ENCODE measurements around the gene ANKRD23. TPM values are rescaled to one million over a fixed set of nuclear protein-coding genes. Genes with fewer than 3 reads are reported as not detected.

Gene ANKRD23
- total and polyA plus RNA-seq, 2 experiments from 2014 or later: 3.3 to 11.0 TPM

- DNase-seq (ENCODE audit: low read depth in 1 of 2, low spot score in 1 of 2): no peak
- TF ChIP-seq, protein P1, sequence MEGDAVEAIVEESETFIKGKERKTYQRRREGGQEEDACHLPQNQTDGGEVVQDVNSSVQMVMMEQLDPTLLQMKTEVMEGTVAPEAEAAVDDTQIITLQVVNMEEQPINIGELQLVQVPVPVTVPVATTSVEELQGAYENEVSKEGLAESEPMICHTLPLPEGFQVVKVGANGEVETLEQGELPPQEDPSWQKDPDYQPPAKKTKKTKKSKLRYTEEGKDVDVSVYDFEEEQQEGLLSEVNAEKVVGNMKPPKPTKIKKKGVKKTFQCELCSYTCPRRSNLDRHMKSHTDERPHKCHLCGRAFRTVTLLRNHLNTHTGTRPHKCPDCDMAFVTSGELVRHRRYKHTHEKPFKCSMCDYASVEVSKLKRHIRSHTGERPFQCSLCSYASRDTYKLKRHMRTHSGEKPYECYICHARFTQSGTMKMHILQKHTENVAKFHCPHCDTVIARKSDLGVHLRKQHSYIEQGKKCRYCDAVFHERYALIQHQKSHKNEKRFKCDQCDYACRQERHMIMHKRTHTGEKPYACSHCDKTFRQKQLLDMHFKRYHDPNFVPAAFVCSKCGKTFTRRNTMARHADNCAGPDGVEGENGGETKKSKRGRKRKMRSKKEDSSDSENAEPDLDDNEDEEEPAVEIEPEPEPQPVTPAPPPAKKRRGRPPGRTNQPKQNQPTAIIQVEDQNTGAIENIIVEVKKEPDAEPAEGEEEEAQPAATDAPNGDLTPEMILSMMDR (IDR thresholded peaks at IDR 0.05; ENCODE audit: low read depth, low read length): no peak
- Histone ChIP-seq H3K4me1 (ENCODE audit: low read depth) (peaks cover 27% of the 10 kb centered on the region), H3K27ac (no peak overlapping the region), H3K9me3 (ENCODE audit: low read depth) (no peaks in the 10 kb centered on the region), H3K36me3 (no peaks in the 10 kb centered on the region), H3K27me3 (no peaks in the 10 kb centered on the region), H3K4me3 (no peak overlapping the region)
Observed at GRCh38 chr2:96888072-96889011, 44.5 kb upstream of the ANKRD23 start.

DNA sequence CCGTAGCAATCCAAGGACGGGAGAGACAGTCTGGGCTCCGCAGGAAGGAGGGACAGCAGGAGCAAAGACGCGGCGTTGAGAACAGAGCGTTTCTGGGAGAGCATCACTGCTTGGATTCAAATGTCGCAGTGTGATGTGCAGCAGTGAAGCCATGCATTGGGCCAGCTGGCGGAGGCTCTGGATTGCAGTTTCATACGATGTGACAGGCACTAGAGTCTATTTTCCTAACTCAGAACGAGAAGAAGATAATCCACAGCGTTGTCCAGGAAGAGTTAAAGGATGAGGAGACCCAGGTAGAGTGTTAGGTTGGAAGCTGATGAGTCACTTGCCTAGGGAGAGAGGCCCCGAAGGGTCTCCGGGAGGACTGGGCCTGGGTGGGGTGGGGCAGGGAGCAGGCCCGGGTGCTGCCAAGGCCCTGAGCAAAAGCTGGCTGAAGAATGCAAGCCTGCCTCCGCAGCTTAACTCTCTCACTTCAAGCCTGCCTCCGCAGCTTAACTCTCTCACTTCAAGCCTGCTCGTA is 43.7 kb upstream of the ANKRD23 start:
- no peaks in the 10 kb centered on the region for H3K27me3 ChIP-seq
- peak in 1 of 2 donors; percentile 39 for DNase-seq (ENCODE audit: low read depth in 1 of 2, low spot score in 1 of 2)

DNA sequence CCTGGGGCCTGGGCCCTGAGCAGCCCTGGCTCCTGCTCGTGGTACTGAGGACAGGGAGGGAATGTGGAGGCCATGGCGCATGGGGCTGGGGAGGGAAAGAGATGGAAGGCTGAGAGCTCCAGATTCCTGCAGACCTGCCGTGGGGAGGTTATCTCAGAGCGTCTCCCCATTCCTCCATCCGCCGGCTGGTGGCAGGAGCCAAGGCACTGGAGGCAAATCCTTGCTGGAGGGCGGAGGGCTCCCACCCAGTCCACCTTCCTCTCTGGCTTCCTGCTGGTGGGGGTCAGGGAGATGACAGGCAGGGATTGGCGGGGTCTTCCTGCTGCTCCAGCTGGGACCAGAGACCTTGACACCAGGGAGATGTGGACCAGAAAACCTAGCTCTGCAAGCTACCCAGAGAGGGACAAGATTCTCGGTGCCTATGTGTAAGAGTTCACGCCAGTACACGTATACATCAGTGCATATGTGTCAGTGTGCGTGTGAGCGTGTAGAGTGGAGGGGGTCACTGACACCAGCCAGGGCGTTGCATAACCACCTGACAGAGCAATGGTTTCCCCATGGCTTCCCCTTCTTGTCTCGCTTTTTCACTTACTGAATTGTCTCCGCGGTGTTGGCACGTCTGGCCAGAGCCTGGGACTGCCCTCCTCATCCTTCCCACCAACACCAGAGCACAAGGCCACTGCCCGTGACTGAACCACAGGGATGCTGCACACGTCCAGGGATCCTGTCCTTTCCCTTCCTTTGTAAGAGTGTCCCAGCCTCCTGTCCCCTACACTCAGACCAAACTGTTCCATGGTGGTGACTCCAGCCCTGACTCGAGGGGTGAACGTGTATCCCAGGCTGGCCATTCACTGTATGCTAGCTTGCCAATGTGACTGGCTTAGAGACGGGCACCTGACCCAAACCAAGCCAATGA is 41.9 kb upstream of the ANKRD23 start:
- no peaks in the 10 kb centered on the region for H3K36me3 ChIP-seq
- no peaks in the 10 kb centered on the region for H3K27me3 ChIP-seq
- TF ChIP-seq, protein P1 (IDR thresholded peaks at IDR 0.05; ENCODE audit: low read depth, low read length): no peak

More for the DNA sequence above, 43.7 kb upstream of the ANKRD23 start:
- no peak overlapping the region for H3K4me3 ChIP-seq
- no peaks in the 10 kb centered on the region for H3K36me3 ChIP-seq
- H3K4me1 ChIP-seq (ENCODE audit: low read depth): peaks cover 27% of the 10 kb centered on the region
- H3K27ac ChIP-seq: no peak overlapping the region
- TF ChIP-seq, protein P1 (IDR thresholded peaks at IDR 0.05; ENCODE audit: low read depth, low read length): no peak
- no peaks in the 10 kb centered on the region for H3K9me3 ChIP-seq (ENCODE audit: low read depth)

DNA sequence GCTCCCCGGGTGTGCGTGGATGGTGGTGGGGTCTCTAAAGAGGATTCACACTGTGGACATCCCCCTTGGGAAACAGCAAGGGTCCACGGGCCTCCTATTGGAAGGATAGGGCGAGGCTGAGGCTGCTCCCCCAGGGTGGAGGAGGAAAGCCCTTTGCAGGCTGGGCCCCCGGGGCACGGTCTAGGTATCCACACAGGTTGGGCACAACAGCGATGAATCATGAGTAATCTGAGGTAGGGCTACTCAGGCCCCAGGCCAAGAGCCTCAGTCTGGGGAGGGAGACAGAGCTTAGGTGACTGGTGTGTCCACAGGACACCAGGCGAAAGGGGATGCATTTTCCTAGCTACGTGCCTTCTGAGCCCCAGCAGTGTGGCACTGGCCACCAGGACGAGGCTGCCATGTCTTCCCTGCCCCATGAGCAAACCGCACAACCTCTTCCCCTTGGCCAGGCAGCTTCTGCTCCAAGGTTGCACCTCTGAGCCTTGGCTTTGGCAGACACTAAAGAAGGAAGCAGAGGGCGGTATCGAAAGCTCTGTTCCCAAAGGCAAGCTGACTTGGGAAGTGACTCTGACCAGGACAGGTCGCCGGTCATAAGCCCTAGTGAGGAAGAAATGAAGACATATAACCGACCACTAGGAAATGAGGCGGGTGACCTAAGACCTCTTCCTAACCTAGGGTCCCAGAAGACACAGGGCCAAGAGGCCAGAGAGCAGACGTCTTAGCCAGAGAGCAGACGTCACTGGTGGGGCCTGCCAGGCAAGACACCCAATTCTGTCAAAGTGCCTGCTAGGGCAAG is 40.7 kb upstream of the ANKRD23 start:
- no peak for DNase-seq (ENCODE audit: low read depth in 1 of 2, low spot score in 1 of 2)
- Histone ChIP-seq H3K27ac (no peak overlapping the region), H3K36me3 (no peaks in the 10 kb centered on the region), H3K9me3 (ENCODE audit: low read depth) (no peaks in the 10 kb centered on the region), H3K4me1 (ENCODE audit: low read depth) (peaks cover 18% of the 10 kb centered on the region), H3K27me3 (no peaks in the 10 kb centered on the region), H3K4me3 (no peak overlapping the region)
- TF ChIP-seq, protein P1 (IDR thresholded peaks at IDR 0.05; ENCODE audit: low read depth, low read length): no peak

More for the DNA sequence above, 41.9 kb upstream of the ANKRD23 start:
- Histone ChIP-seq H3K9me3 (ENCODE audit: low read depth) (no peaks in the 10 kb centered on the region), H3K4me3 (no peak overlapping the region), H3K27ac (no peak overlapping the region), H3K4me1 (ENCODE audit: low read depth) (peaks cover 22% of the 10 kb centered on the region)
- no peak for DNase-seq (ENCODE audit: low read depth in 1 of 2, low spot score in 1 of 2)
